GM12891 (cell line): ENCODE measurements around the gene ADAMTS5.

ENCODE experiments used
- POLR2A ChIP-seq: IDR thresholded peaks from 2 replicates; pipeline ENCODE4 v1.6.1; 2011; ENCODE audit warnings: low read depth, low read length, control low read depth
- POLR2AphosphoS5 ChIP-seq: IDR thresholded peaks from 2 replicates; pipeline ENCODE4 v1.6.1; 2011; ENCODE audit warnings: low read depth, low read length, control low read depth
- TAF1 ChIP-seq: IDR thresholded peaks from 2 replicates; pipeline ENCODE4 v1.6.1; 2011; ENCODE audit warnings: low read depth, low read length, control low read depth

DNA sequence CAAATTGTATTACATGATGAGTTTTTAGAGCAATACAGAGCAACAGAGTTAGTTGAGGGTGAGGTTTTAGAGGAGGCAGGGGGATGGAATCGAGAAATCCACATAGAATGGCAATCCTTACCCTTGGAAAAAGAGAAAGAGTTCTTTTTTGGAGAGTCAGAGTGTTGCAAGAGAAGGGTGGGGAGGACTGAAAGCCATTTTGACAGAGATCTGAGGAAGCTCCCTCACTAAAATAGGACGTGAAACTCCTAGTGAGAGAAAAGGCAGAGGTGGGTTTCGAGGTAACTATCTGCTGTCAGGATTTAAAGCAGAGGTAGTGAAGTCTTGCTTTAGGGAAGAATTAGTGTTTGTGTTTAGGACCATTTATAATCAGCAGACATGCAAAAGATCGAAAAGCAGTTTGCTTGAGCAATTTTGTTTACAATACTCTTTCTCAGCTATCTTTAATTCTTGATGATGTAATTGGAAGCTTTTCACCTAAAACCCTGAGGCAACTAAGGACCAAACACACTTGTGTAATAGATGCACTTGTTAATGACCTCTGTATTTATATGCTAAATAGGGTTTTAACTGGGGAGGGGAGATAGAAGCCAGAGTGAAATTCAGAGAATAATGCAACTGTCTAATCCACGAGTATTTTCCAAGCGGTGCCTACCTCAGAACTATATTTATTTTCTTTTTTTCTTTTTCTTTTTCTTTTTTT lies 20.0 kb downstream of the ADAMTS5 start:
- TF ChIP-seq TAF1: no peak
- no peak for TF ChIP-seq POLR2A
- no peak for TF ChIP-seq POLR2AphosphoS5
